ENCODE data around the gene RBM23.

- TF ChIP-seq CTCF (IDR thresholded peaks at IDR 0.05) (no peak), EZH2 (IDR thresholded peaks at IDR 0.05) (no peak)
These were observed 10.4 kb upstream of the RBM23 start, which contains the start of gene PRMT5 for GRCh38 chr14:22929104-22929960.
